OCI-LY3 (cell line): Measurements from ENCODE around the gene SCN8A.
"Not testable (repeated sequence)": the region's sequence is repeated elsewhere in the genome, so short reads cannot be mapped to it uniquely, and the experiment has no call there.

Experiments used
- H2AFZ ChIP-seq: fragments of 200-600, 300-600 bp; shearing (Covaris generic); 2 replicates; pipeline ENCODE4 v1.6.0; 2014; ENCODE audit warnings: antibody characterized with exemption, low read depth, low read length
- H3K27ac ChIP-seq: fragments of 200-600, 300-600 bp; sonication (generic); 2 replicates; pipeline ENCODE4 v1.5.1; 2014; ENCODE audit warnings: mild to moderate bottlenecking, low read length, moderate library complexity, mixed read lengths
- H3K27me3 ChIP-seq: fragments of 200-600, 300-600 bp; sonication (generic); 2 replicates; pipeline ENCODE4 v1.6.1; 2014; ENCODE audit warnings: low read depth, low read length, mixed read lengths
- H3K36me3 ChIP-seq: fragments of 200-600, 300-600 bp; sonication (generic); replicated peaks from 2 replicates; pipeline ENCODE3; 2014; ENCODE audit warnings: low read depth, low read length, mixed read lengths
- H3K4me1 ChIP-seq: fragments of 300-600, 200-600 bp; sonication (generic); 2 replicates; pipeline ENCODE4 v1.6.1; 2014; ENCODE audit warnings: low read length, mixed read lengths
- H3K4me2 ChIP-seq: fragments of 200-600, 300-600 bp; sonication (generic); 2 replicates; pipeline ENCODE4 v1.6.1; 2014; ENCODE audit warnings: low read length, mixed read lengths
- H3K4me3 ChIP-seq: fragments of 300-600, 200-600 bp; sonication (generic); 2 replicates; pipeline ENCODE4 v1.5.1; 2014; ENCODE audit warnings: antibody characterized with exemption, mild to moderate bottlenecking, low read length, moderate library complexity
- H3K79me2 ChIP-seq: fragments of 300-600, 200-600 bp; shearing (Covaris generic); 2 replicates; pipeline ENCODE4 v1.6.1; 2014; ENCODE audit warnings: mild to moderate bottlenecking, low read length, mixed read lengths
- H3K9ac ChIP-seq: fragments of 300-600, 200-600 bp; shearing (Covaris generic); 2 replicates; pipeline ENCODE4 v1.6.0; 2014; ENCODE audit warnings: mild to moderate bottlenecking, low read length, moderate library complexity
- H3K9me3 ChIP-seq: fragments of 200-600, 300-600 bp; shearing (Covaris generic); 2 replicates; pipeline ENCODE4 v1.6.1; 2014; ENCODE audit warnings: low read length, mixed read lengths; ENCODE audit not compliant: insufficient read depth
- H4K20me1 ChIP-seq: fragments of 200-600, 300-600 bp; sonication (generic); 2 replicates; pipeline ENCODE4 v1.6.1; 2016; ENCODE audit warnings: low read length, mixed read lengths; ENCODE audit not compliant: insufficient read depth
- EZH2phosphoT487 ChIP-seq: fragments of 200-600 bp; shearing (Covaris generic); IDR thresholded peaks from 2 replicates; pipeline ENCODE4 v1.6.1; 2018; ENCODE audit warnings: antibody characterized with exemption, mixed run types, low read depth
- TF ChIP-seq, protein P1 (sequence below): fragments of 200-600, 300-600 bp; sonication (generic); IDR thresholded peaks from 2 replicates; pipeline ENCODE4 v1.5.1; 2014; ENCODE audit warnings: antibody characterized with exemption, low read length, low read depth

Gene SCN8A

DNA sequence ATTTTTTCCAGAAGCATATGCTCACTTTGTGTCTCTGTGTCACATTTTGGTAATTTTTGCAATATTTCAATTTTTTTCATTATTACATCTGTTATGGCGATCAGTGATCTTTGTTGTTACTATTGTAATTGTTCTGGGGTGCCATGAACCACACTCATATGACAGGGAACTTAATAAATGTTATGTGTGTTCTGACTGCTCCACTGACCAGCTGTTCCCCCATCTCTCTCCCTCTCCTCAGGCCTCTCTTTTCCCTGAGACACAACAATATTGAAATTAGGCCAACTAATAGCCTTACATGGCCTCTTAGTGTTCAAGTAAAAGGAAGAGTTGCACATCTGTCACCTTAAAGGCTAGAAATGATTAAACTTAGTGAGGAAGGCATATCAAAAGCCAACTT is 46.0 kb downstream of the SCN8A start:
- H3K9me3 ChIP-seq = peaks cover 5% of the 10 kb centered on the region; the same call in 1 of the 2 replicates
- no peak overlapping the region for H3K27ac ChIP-seq
- no peaks in the 10 kb centered on the region for H4K20me1 ChIP-seq
- H3K4me1 ChIP-seq = no peaks in the 10 kb centered on the region
- no peak overlapping the region for H3K4me2 ChIP-seq
- no peak overlapping the region for H3K9ac ChIP-seq
- no peak overlapping the region for H2AFZ ChIP-seq
- H3K36me3 ChIP-seq = no peaks in the 10 kb centered on the region
- H3K4me3 ChIP-seq = no peak overlapping the region
- TF ChIP-seq, protein P1, sequence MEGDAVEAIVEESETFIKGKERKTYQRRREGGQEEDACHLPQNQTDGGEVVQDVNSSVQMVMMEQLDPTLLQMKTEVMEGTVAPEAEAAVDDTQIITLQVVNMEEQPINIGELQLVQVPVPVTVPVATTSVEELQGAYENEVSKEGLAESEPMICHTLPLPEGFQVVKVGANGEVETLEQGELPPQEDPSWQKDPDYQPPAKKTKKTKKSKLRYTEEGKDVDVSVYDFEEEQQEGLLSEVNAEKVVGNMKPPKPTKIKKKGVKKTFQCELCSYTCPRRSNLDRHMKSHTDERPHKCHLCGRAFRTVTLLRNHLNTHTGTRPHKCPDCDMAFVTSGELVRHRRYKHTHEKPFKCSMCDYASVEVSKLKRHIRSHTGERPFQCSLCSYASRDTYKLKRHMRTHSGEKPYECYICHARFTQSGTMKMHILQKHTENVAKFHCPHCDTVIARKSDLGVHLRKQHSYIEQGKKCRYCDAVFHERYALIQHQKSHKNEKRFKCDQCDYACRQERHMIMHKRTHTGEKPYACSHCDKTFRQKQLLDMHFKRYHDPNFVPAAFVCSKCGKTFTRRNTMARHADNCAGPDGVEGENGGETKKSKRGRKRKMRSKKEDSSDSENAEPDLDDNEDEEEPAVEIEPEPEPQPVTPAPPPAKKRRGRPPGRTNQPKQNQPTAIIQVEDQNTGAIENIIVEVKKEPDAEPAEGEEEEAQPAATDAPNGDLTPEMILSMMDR = no peak
- TF ChIP-seq EZH2phosphoT487 = no peak
- H3K79me2 ChIP-seq = no peaks in the 10 kb centered on the region
- no peaks in the 10 kb centered on the region for H3K27me3 ChIP-seq

DNA sequence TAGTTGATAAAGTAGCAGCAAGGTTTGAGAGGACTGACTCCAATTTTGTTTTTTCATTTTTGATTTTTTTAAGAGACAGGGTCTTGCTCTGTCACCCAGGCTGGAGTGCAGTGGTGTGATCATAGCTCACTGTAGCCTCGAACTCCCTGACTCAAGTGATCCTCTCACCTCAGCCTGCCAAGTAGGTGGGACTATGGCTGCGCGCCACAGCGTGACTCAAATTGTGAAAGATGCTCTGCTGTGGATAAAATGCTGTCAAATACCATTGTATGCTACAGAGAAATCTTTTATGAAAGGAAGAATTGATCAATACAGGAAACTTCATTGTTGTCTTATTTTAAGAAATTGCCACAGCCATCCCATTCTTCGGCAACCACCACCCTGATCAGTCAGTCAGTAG is 48.3 kb downstream of the SCN8A start:
- Histone ChIP-seq H2AFZ (no peak overlapping the region), H3K27me3 (no peaks in the 10 kb centered on the region), H3K79me2 (no peaks in the 10 kb centered on the region), H3K9me3 (peaks cover 5% of the 10 kb centered on the region; the same call in 1 of the 2 replicates), H3K4me1 (no peaks in the 10 kb centered on the region), H3K4me3 (no peak overlapping the region), H3K27ac (no peak overlapping the region), H3K9ac (no peak overlapping the region), H3K36me3 (no peaks in the 10 kb centered on the region), H4K20me1 (no peaks in the 10 kb centered on the region), H3K4me2 (no peak overlapping the region)
- no peak for TF ChIP-seq EZH2phosphoT487
- TF ChIP-seq, protein P1 = no peak

DNA sequence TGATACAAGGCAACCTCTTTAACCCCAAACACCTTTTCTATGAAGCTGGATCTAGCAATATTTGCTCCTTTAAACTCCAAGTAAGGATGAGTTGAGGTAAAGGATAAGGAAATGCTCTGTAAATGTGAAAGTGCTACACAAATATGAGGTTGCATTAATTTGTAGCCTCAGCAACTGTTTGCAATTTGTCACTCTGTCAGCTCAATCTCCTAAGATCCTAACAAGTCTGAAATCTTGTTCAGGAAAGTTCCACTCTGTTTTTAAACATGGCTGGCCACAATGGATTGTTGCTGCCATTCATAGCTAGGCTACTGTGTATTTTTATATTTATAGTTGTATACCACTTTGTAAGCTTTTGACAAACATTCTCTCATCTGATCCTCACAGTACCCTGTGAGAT is 51.3 kb downstream of the SCN8A start:
- Histone ChIP-seq H3K4me3 (no peak overlapping the region), H3K9ac (no peak overlapping the region), H3K27me3 (no peaks in the 10 kb centered on the region), H3K9me3 (peaks cover 2% of the 10 kb centered on the region; the same call in 1 of the 2 replicates), H3K27ac (no peak overlapping the region), H4K20me1 (no peaks in the 10 kb centered on the region), H3K4me1 (no peaks in the 10 kb centered on the region), H3K36me3 (no peaks in the 10 kb centered on the region), H3K79me2 (no peaks in the 10 kb centered on the region), H3K4me2 (no peak overlapping the region), H2AFZ (no peak overlapping the region)
- TF ChIP-seq EZH2phosphoT487 = no peak
- TF ChIP-seq, protein P1 = no peak

DNA sequence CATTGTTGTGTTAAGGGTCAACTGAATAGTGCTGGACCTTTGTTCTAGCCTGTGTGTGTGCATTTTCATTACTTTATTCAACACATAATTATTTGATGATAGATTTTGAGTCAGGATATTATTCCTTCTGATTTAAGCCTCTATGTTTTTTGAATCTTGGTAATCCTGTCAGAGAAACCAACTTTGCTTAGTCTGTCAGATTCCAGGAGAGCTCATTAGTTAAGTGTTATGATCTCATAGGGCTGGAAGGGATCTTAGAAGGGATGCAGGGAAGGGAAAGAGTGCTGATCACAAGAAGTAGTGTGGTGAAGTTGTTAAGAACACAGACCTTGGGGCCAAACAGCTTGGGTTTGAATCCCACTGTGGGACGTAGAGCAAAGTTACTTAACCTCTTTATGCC is 52.9 kb downstream of the SCN8A start:
- Histone ChIP-seq H3K4me1 (no peaks in the 10 kb centered on the region), H3K36me3 (no peaks in the 10 kb centered on the region), H3K9ac (no peak overlapping the region), H4K20me1 (no peaks in the 10 kb centered on the region), H3K27ac (no peak overlapping the region), H3K4me3 (no peak overlapping the region), H3K9me3 (no peaks in the 10 kb centered on the region), H3K79me2 (no peaks in the 10 kb centered on the region), H2AFZ (no peak overlapping the region), H3K27me3 (no peaks in the 10 kb centered on the region), H3K4me2 (no peak overlapping the region)
- TF ChIP-seq EZH2phosphoT487 = no peak
- TF ChIP-seq, protein P1 = no peak

DNA sequence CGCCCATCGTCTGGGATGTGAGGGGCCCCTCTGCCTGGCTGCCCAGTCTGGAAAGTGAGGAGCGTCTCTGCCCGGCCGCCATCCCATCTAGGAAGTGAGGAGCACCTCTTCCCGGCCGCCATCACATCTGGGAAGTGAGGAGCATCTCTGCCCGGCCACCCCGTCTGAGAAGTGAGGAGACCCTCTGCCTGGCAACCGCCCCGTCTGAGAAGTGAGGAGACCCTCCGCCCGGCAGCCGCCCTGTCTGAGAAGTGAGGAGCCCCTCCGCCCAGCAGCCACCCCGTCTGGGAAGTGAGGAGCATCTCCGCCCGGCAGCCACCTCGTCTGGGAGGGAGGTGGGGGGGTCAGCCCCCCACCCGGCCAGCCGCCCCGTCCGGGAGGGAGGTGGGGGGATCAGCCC is 53.7 kb downstream of the SCN8A start:
- H3K9ac ChIP-seq, H4K20me1 ChIP-seq, H3K27ac ChIP-seq, H3K27me3 ChIP-seq, H3K4me1 ChIP-seq, H3K4me3 ChIP-seq, H2AFZ ChIP-seq, H3K4me2 ChIP-seq, H3K79me2 ChIP-seq, H3K9me3 ChIP-seq, H3K36me3 ChIP-seq: not testable (repeated sequence)
